Activated CD4-positive, alpha-beta T cell treated with anti-CD3 and anti-CD28 coated beads for 36 hours (primary cell): Measurements from ENCODE around the gene SUFU. TPM values are rescaled to one million over a fixed set of nuclear protein-coding genes. Genes with fewer than 3 reads are reported as not detected.
"Not testable (repeated sequence)": the region's sequence is repeated elsewhere in the genome, so short reads cannot be mapped to it uniquely, and the experiment has no call there.

ENCODE experiments used
- ATAC-seq: fragments of 200-7000 bp; cut with Tn5 transposase; one replicate; pipeline ENCODE4 v1.10.0; 2021; ENCODE audit warnings: mild to moderate bottlenecking, moderate library complexity
- CTCF ChIA-PET: fragments of 350-600 bp; sonication (Branson Sonifier 250); formaldehyde crosslinking; loops from one replicate; lab custom pipeline; 2021; ENCODE audit warnings: antibody characterized with exemption; lab: Charles Lee
- POLR2A ChIA-PET: fragments of 350-600 bp; sonication (Branson Sonifier 250); formaldehyde crosslinking; loops from one replicate; lab custom pipeline; 2021; ENCODE audit warnings: antibody characterized with exemption, inconsistent platforms; lab: Charles Lee
- DNase-seq: peaks from one replicate; pipeline ENCODE4 v3.0.0-alpha.2; 2020
- H3K27ac Mint-ChIP-seq: one replicate; pipeline ENCODE4 v1.8.0; 2021; ENCODE audit warnings: mixed read lengths
- H3K27me3 Mint-ChIP-seq: one replicate; pipeline ENCODE4 v1.8.0; 2021; ENCODE audit warnings: mixed read lengths
- H3K36me3 Mint-ChIP-seq: one replicate; pipeline ENCODE4 v1.8.0; 2021; ENCODE audit warnings: low read depth, mixed read lengths
- H3K4me1 Mint-ChIP-seq: one replicate; pipeline ENCODE4 v1.8.0; 2021; ENCODE audit warnings: mixed read lengths
- H3K4me3 Mint-ChIP-seq: one replicate; pipeline ENCODE4 v1.8.0; 2021; ENCODE audit warnings: mild to moderate bottlenecking, moderate library complexity, mixed read lengths
- H3K9me3 Mint-ChIP-seq: one replicate; pipeline ENCODE4 v1.8.0; 2021; ENCODE audit warnings: low read depth, mixed read lengths
- intact Hi-C, 2 experiments: fragments of 100-400 bp; cut with DNase I in 1 of 2; cut with micrococcal nuclease in 1 of 2; formaldehyde crosslinking; loops; one replicate each; pipeline versions ENCODE4 v1.14.2 to v1.15.1; 2022 to 2024; cut with DNase I, micrococcal nuclease
- total RNA-seq, 2 experiments: library from RNA; stranded (reverse); gene quantifications; one replicate each; pipeline ENCODE4 v1.2.3, GENCODE V29; 2021

Gene SUFU
- total RNA-seq, 2 experiments from 2014 or later, result 8.4 to 9.5 TPM

- intact Hi-C loops, result no loop called here
- H3K27me3 Mint-ChIP-seq, result no peaks in the 10 kb centered on the region
- peaks cover 13% of the 10 kb centered on the region for H3K4me1 Mint-ChIP-seq
- peak overlapping the region; percentile 31 for H3K27ac Mint-ChIP-seq
- peaks cover 15% of the 10 kb centered on the region for H3K36me3 Mint-ChIP-seq
- POLR2A ChIA-PET, result interaction anchor here (0.6 kb wide), 1 partner anchor 25 kb away, joined by 3 read pairs; no protein-coding TSS in a partner anchor
- H3K9me3 Mint-ChIP-seq, result no peaks in the 10 kb centered on the region
- DNase-seq (no peak), ATAC-seq (no peak)
- CTCF ChIA-PET, result interaction anchor here (0.6 to 3.2 kb wide), 10 partner anchors 19 to 1293 kb away, joined by 3 to 19 read pairs (median 10); partner anchors contain the start of gene C10orf95
- H3K4me3 Mint-ChIP-seq, result no peak overlapping the region
Observed at GRCh38 chr10:102480396-102480795, 23.4 kb upstream of the SUFU start.

DNA sequence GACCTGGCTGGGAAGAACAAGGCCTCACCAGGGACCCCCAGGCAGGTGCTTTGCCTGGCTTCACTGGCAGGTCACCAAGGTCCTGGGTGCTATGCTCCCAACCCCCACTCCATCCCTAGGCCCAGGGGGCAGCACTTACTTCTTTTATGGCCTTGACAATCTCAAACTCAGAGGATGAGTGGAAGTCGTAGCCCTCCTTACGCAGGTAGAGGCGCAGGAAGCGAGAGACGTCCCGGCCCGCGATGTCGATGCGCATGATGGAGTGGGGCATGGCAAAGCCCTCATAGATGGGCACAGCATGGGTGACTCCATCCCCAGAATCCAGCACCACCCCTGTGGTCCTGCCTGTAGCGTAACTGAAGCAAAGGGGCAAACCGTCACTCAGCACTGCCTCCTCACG lies 19.8 kb upstream of the SUFU start:
- Mint-ChIP-seq H3K27me3 (no peaks in the 10 kb centered on the region), H3K36me3 (peaks cover 21% of the 10 kb centered on the region), H3K27ac (no peak overlapping the region), H3K4me3 (no peak overlapping the region), H3K9me3 (no peaks in the 10 kb centered on the region), H3K4me1 (peaks cover 4% of the 10 kb centered on the region)
- no peak for ATAC-seq
- ChIA-PET POLR2A (no interaction called here), CTCF (no interaction called here)
- intact Hi-C loops, result no loop called here
- DNase-seq, result no peak

DNA sequence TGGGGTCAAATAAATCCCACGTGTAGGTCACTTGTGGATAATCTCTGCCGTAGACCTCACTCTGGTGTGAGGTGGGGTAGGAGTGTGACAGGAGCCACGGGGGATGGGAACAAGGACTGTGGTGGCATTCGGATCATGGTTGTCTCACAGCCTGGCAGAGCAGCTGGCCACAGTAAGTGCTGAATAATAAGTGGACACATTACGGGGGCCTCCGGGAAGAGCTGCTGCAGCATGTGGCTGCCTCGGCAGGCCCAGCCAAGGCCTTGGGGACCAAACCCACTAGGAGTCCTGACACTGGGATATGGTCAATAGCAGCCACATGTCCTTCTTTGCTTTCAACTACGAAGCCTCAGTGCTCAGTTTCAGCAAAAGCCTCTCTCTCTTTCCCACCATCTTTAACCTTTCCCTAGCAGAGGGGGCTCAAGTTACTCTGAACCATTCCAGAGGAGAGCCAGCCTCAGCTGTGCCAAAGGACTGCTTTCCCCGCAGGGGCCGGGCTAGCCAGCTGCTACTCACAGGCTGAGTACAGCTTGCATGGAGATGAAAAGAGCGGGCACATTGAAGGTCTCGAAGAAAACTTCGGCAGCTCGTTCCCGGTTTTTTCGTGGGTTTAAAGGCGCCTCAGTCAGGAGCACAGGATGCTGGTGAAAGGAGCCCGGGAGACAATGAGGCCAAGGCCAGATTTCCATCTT lies 18.5 kb upstream of the SUFU start:
- ChIA-PET POLR2A (no interaction called here), CTCF (interaction anchor here (0.5 to 1.5 kb wide), 3 partner anchors 9 to 265 kb away, joined by 3 to 4 read pairs (median 3); no protein-coding TSS in a partner anchor)
- no peak for DNase-seq
- Mint-ChIP-seq H3K4me3 (no peak overlapping the region), H3K27ac (no peak overlapping the region), H3K9me3 (no peaks in the 10 kb centered on the region), H3K27me3 (no peaks in the 10 kb centered on the region), H3K36me3 (peaks cover 18% of the 10 kb centered on the region), H3K4me1 (no peaks in the 10 kb centered on the region)
- no peak for ATAC-seq
- intact Hi-C loops, result no loop called here

GRCh38 chr10:102491136-102491535 lies 12.6 kb upstream of the SUFU start:
- H3K27ac Mint-ChIP-seq, result peak overlapping the region; percentile 24
- no peaks in the 10 kb centered on the region for H3K9me3 Mint-ChIP-seq
- H3K4me1 Mint-ChIP-seq, result peaks cover 9% of the 10 kb centered on the region
- ATAC-seq, result no peak
- peaks cover 8% of the 10 kb centered on the region for H3K36me3 Mint-ChIP-seq
- CTCF ChIA-PET, result interaction anchor here (0.6 kb wide), 1 partner anchor 50 kb away, joined by 3 read pairs; no protein-coding TSS in a partner anchor
- POLR2A ChIA-PET, result no interaction called here
- H3K27me3 Mint-ChIP-seq, result no peaks in the 10 kb centered on the region
- intact Hi-C loops, result no loop called here
- no peak for DNase-seq
- H3K4me3 Mint-ChIP-seq, result no peak overlapping the region

GRCh38 chr10:102492344-102492939 lies 11.3 kb upstream of the SUFU start:
- ChIA-PET CTCF (interaction anchor here (0.6 kb wide), 1 partner anchor 323 kb away, joined by 3 read pairs; no protein-coding TSS in a partner anchor), POLR2A (no interaction called here)
- Mint-ChIP-seq H3K27ac (peak overlapping the region; percentile 59), H3K27me3 (no peaks in the 10 kb centered on the region), H3K4me3 (no peak overlapping the region), H3K36me3 (peaks cover 4% of the 10 kb centered on the region), H3K4me1 (peaks cover 10% of the 10 kb centered on the region), H3K9me3 (no peaks in the 10 kb centered on the region)
- DNase-seq, result no peak
- intact Hi-C loops, result no loop called here
- ATAC-seq, result no peak

- POLR2A ChIA-PET, result no interaction called here
- DNase-seq (no peak), ATAC-seq (no peak)
- Mint-ChIP-seq H3K36me3 (peaks cover 1% of the 10 kb centered on the region), H3K4me3 (no peak overlapping the region), H3K27ac (no peak overlapping the region), H3K4me1 (peaks cover 10% of the 10 kb centered on the region), H3K27me3 (no peaks in the 10 kb centered on the region), H3K9me3 (no peaks in the 10 kb centered on the region)
- intact Hi-C loops, result no loop called here
- CTCF ChIA-PET, result no interaction called here
Observed at GRCh38 chr10:102492983-102493382, 10.8 kb upstream of the SUFU start.

- H3K36me3 Mint-ChIP-seq, result no peaks in the 10 kb centered on the region
- no peak overlapping the region for H3K27ac Mint-ChIP-seq
- ATAC-seq (no peak), DNase-seq (no peak)
- CTCF ChIA-PET, result interaction anchor here (0.6 to 0.8 kb wide), 3 partner anchors 22 to 82 kb away, joined by 3 to 4 read pairs (median 3); no protein-coding TSS in a partner anchor
- H3K4me3 Mint-ChIP-seq, result no peak overlapping the region
- intact Hi-C loops, result no loop called here
- H3K27me3 Mint-ChIP-seq, result no peaks in the 10 kb centered on the region
- no peaks in the 10 kb centered on the region for H3K9me3 Mint-ChIP-seq
- POLR2A ChIA-PET, result no interaction called here
- peaks cover 15% of the 10 kb centered on the region for H3K4me1 Mint-ChIP-seq
Observed at GRCh38 chr10:102493771-102494170, 10.0 kb upstream of the SUFU start.

DNA sequence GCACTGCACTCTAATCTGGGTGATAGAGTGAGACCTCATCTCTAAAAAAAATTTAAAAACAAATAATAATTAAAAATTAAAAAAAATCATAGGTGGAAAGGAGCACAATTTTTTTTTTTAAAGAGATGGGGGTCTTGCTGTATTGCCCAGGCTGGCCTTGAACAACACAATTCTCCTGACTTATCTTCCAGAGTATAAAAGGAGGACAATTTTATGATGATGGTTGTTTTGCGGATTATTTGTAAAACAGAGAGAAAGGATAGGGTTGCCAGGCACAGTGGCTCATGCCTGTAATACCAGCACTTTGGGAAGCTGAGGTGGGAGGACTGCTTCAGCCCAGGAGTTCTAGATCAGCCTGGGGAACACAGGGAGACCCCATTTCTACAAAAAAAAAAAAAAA lies 6.2 kb upstream of the SUFU start:
- Mint-ChIP-seq H3K4me3 (no peak overlapping the region), H3K9me3 (no peaks in the 10 kb centered on the region), H3K27ac (no peak overlapping the region), H3K4me1 (peaks cover 26% of the 10 kb centered on the region), H3K27me3 (no peaks in the 10 kb centered on the region), H3K36me3 (peaks cover 3% of the 10 kb centered on the region)
- ChIA-PET CTCF (interaction anchor here (0.6 to 1.5 kb wide), 4 partner anchors 19 to 540 kb away, joined by 3 to 5 read pairs (median 3); no protein-coding TSS in a partner anchor), POLR2A (interaction anchor here (0.7 to 1.0 kb wide), 2 partner anchors 10 to 119 kb away, joined by 3 to 4 read pairs; no protein-coding TSS in a partner anchor)
- DNase-seq, result no peak
- ATAC-seq, result no peak
- intact Hi-C loops, result no loop called here

DNA sequence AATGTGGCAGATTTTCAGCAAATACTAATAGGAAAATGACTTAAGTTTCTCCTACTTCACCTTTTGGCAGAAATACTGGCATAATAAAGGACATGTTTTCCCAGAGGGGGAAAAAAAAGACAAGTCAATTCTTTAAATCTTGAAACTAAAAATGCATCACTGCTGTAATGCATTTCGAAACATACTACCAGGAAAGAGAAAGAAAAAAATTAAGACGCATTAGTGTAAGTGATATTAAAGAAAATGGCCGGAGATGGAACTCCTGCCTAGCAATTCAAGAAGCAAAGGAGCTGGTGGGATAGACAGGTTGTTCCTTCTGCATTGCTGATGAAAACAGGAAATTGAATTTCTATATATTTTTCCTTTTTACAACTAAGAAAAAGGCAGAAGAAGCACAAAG lies 4.4 kb upstream of the SUFU start:
- Mint-ChIP-seq H3K36me3 (peaks cover 3% of the 10 kb centered on the region), H3K9me3 (no peaks in the 10 kb centered on the region), H3K4me3 (no peak overlapping the region), H3K27ac (no peak overlapping the region), H3K4me1 (peaks cover 17% of the 10 kb centered on the region), H3K27me3 (no peaks in the 10 kb centered on the region)
- ChIA-PET POLR2A (no interaction called here), CTCF (interaction anchor here (0.6 to 1.0 kb wide), 4 partner anchors 19 to 85 kb away, joined by 3 read pairs; no protein-coding TSS in a partner anchor)
- intact Hi-C loops, result no loop called here
- DNase-seq (no peak), ATAC-seq (no peak)

GRCh38 chr10:102500686-102501085 lies 3.1 kb upstream of the SUFU start:
- POLR2A ChIA-PET, result interaction anchor here (0.8 kb wide), 1 partner anchor 152 kb away, joined by 4 read pairs; no protein-coding TSS in a partner anchor

More at GRCh38 chr10:102500686-102501085, 3.1 kb upstream of the SUFU start:
- DNase-seq, H3K36me3 Mint-ChIP-seq, H3K27me3 Mint-ChIP-seq, ATAC-seq, H3K4me3 Mint-ChIP-seq, H3K9me3 Mint-ChIP-seq: not testable (repeated sequence)
- intact Hi-C loops, result loop anchor here in 1 of 2 experiments (5.0 kb wide), 2 partner anchors 383 to 1417 kb away; partner anchors contain the start of gene STN1
- CTCF ChIA-PET, result interaction anchor here (0.8 to 10.3 kb wide), 7 partner anchors 9 to 270 kb away, joined by 3 to 105 read pairs (median 3); no protein-coding TSS in a partner anchor
- Mint-ChIP-seq H3K4me1 (peaks cover 28% of the 10 kb centered on the region), H3K27ac (peak overlapping the region; percentile 19)
